ENCODE results near the gene PAX1.
A peak's percentile ranks its signal among the peaks of the same experiment; 100 is the strongest.

Gene PAX1

DNA sequence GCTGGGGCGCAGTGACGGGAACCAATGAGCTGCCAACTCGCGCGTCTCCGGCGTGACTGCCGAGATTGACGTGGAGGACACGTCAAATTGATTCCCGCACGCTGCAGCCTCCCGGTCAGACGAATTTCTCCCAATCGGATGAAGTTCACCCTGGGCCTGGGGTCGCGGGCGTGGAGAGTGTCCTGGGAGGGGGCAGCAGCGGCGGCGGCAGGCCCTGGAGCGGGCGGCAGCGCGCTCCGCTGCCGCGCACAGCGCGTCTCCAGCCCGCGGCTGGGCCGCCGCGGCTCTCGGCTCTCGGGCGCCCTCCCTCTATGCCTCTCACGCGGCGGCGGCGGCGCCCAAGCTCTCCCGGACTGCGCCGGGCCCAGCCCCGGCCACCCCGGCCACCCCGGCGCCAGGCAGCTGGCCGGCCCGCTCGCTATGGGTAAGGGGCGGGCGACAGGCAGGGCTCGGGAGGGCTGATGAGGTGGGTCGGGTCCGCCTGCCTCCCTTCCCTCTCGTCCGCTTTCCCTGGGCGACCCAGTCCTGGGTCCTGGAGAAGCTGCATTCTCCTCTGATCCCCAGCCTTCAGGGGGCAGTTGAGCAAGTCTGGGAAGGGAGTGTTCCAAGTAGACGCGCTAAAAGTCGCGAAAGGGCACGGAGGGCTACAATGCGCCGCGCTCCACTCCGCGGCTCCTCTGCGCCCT lies at the start of gene PAX1:
Gene PAX1 (plus strand): TSS at position 90 of the 686 bp plus-strand sequence. CDS start 49 bp downstream, at position 139.
- DNase-seq (ENCODE audit: low spot score) = no peak

DNA sequence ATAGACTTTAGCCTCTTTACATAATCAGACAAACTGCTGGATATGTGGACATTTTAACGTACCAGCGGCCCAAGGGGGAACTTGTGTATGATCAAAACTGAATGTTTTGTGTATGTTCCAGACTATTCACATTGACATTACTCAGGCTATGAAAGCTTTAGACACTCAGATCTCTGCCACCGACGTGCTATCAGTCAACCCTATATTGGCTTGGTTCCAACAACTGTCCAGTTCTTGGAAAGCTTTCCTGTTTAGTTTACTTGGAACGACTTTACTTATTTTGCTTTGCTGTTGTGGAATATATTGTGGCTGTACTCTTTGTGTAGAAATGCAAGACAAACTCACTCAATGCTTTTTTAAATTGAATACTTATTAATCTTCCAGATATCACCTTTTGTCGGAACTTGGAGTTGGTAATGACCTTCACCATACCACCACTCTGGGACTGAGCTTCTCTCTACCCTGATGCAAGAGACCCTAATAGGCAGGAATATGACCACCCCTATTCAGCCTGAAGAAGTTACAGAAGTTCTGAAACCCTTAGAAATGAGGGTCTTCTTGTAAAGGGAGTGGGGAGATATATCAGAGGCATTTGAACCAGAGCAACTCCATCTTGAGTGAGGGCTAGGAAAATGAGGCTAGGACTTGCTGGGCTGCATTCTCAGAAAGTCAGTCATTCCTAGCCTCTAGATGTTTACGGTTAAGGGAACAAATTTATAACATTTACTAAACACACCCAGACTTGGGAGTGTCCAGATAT lies 49.0 kb upstream of the PAX1 start:
- no peak for DNase-seq (ENCODE audit: low spot score)

DNA sequence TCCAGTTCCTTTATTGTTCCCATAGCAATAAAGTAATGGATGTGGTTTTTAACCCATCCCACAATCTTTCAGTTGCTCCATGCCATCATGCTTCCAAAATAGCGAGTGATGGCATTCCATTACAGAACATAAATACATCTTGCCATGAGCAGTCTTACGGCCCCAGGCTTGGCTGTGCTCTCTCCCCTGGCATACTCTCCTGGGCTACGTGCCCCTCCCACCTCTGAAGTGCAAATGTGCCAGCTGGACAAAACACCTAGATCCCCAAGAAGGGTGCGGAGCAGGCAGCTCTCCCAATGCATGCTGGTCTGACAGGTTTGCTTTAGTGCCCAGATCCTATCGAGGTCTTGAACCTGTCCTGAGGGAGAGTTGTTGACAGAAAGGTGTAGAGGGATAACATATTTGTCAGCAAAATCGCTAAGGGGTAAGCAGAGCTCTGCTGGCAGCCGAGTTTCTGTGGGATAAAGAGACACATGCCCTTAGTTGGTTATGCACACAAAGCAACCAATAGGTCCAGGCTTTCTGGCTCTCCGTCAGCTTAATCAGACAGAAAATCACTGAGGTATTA lies 43.9 kb upstream of the PAX1 start:
- DNase-seq (ENCODE audit: low spot score) = no peak

DNA sequence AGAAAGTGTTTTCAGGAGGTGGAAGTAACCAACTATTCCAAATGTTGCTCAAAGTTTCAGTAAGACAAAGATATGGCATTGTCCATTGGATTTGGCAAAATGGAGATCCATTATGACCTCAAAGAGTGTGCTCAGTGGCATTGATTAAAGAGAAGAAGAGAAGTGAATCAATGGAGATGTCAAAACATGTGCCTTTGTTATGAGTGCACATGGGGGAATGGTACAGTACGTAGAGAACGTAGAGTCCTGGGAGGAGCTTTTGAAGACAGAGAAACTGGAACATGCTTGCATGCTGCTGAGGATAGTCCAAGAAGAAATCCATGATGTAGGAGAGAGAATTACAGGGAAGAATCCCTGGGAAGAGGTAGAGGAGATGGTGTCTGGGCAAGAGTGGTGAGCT lies 42.0 kb upstream of the PAX1 start:
- DNase-seq (ENCODE audit: low spot score) = no peak

DNA sequence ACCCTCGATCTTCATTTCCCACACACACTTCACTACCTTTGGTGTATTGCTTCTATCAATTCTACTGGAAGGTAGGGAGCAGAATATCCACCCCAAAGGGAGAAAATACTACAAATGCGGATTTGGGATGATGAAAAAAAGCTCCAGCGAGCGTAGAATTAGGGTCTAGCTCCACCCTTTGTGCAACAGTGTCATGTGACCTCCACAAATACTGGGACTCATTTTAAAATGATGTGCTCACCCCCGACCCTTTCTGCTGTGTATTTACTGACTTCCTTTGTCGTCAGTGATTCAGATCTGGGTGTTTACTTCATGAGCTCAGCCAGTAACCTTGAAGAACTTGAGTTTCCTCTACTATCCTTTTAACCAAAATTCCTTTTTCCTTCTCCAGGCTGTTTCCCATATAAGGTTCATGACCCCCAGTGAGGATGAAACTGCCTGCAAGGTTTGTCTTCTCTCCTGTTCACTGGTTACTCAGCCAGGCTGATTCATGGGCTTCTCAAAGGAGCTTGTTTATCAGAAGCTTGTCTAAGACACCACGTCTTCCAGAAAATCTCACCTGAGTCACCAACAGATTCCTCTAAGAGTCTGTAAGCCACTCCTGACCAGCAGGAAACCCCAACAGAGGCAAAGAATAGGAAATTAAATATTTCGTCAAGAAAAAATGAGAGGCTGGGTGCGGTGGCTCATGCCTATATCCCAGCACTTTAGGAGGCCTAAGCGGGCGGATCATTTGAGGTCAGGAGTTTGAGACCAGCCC lies 39.6 kb upstream of the PAX1 start:
- DNase-seq (ENCODE audit: low spot score) = no peak

DNA sequence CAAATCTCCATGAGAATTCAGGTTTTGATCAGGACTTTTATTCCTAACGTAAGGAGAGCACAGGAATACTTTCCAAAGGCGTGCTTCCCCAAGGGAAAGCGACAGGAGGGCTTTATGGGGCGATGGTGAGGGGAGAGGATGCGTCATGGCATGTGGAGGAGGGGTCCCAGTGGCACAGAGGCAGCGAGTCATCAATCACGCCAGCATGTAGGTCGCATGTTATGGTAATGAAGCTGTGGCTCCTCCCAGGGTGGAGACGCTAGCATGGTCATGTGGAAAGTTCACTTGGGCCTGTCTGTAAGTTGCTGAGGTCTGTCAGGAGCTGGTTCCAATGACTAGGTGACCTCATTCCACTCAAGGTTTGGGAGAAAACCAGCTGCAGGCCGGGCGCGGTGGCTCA lies 35.3 kb upstream of the PAX1 start:
- no peak for DNase-seq (ENCODE audit: low spot score)

DNA sequence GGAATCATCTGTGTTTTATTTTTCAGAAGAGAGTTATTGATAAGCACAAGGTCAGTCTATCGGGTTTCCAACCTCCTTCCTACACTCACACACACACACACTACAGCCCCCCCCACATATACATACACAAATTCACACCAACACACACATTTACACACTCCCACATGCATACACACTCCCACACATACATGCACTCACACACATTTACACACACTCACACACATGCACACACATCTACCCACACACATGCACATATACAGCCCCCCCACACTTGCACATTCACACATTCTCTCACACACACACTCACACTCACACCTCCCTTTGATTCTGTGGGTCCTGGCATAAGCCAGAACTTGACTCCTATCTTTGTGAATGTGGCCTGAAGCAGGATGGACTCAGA lies 34.5 kb upstream of the PAX1 start:
- DNase-seq (ENCODE audit: low spot score) = no peak

DNA sequence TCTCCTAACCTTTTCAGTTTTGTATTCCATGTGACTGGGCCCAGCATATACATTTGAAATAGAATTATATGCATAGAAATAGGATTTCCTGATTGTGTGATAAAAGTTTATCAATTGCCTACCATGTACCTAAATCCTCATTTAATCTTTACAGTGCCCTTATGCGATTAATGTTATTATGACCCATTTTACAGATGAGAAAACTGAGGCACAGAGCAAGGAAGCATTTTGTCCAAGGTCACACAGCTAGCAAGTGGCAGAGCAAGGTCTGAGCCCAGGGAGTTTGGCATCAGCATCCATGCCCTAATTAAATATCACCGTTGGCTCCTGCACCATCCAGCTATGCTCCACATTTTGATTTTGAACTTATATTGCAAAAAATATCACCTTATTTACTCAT lies 28.2 kb upstream of the PAX1 start:
- DNase-seq (ENCODE audit: low spot score) = no peak

DNA sequence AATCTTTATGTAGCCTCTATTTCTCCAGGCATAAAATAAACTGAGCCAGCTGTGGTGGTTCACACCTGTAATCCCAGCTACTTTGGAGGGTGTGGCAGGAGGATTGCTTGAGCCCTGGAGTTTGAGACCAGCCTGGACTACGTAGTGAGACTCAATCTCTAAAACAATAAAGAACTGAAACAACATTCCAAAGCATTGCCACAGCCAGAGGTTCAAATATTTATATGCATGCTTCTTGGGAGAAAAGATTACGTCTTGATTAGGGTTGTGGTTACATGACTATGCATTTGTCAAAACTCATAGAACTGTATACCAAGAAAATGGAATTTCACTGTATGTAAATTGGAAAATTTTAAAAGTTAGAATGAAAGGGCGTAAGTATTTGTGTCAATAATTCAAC lies 27.7 kb upstream of the PAX1 start:
- no peak for DNase-seq (ENCODE audit: low spot score)

DNA sequence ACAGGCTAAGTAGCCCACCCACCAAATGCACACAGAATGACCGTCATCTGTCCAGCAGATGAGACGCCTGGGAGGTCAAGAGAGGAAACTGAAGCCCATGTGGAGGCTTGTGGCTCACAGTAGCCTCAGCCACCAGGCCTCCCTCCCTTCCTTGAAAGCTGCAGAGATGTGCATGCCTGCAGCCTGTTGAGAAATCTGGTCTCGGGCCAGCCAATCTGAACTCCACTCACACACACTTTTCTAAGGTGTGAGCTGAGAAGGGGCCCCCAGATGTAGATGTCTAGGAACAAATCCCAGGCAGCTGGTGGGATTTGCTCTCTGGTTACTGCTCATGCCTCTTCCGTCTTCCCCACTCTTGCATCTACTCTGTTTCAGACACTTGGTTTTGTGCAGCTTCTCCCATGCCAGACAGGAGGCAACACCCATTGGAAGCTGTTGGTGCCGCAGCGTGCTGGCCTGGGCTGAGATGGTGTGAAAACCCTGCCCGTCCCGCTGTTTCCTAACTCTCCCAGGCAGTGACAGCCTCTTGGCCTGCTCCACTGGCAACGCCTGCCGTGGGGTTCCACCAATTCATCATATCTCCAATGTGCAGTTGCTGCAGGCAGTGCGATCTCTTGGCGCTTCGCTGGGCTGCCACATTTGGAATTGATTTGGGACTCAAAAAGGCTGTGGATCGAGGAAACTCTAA lies 24.1 kb upstream of the PAX1 start:
- DNase-seq (ENCODE audit: low spot score) = no peak

DNA sequence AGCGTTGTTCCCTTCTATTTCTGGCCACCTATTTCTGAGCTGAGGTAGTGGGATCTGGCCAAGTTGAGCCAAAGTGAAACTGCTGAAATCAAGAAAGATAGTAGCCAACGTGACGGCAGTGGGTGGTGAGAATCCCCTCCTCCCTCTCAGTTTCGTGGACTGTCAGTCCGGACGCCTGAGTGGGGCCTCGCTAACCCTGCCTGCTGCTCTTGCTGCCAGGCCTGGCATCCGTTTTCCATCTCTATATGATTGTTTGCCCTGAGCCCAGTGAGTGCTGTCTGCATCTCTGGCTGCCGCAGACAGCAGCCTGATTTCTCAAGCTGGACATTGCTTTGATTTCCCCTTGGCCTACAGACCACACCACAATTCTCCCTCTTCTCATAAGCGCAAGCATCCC lies 23.5 kb upstream of the PAX1 start:
- no peak for DNase-seq (ENCODE audit: low spot score)

DNA sequence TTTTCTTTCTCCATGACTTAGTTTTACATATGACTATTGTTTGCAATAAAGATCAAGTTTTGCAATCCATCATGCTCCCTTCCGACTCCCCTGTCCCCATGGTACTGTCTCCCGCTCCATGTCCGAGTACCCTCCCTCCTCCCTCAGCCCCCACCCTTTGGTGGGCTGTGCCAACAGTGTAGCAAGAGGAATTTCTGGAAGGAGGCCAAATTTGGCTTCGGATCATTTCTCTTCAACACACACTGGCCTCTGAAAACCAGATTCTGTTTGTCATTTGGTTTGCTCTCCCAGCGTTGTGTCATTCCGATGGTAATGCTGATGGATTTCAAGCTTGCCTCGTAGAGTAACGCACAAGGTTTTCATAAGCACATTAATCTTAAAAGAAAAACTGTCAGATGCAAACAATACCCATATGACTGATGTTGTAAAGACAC lies 22.9 kb upstream of the PAX1 start:
- no peak for DNase-seq (ENCODE audit: low spot score)

DNA sequence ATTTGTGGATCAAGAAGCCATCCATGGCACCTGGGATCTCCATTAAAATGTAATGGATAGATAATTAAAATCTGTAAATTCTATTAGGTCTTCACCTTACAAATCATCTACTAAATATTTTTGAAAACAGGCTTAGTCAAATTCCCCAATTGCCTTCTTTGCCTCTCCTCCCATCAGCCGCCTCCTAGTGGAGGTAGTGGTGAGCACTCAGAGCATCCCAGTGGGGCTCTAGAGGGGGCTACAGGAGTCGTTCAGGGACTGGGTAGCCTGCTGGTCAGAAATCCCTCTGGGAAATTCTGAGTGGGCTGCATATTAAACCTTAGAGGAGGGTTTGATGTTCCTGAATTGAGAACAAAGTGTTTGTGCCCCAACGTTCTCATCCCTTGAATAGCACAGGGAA lies 20.8 kb upstream of the PAX1 start:
- DNase-seq (ENCODE audit: low spot score) = no peak

DNA sequence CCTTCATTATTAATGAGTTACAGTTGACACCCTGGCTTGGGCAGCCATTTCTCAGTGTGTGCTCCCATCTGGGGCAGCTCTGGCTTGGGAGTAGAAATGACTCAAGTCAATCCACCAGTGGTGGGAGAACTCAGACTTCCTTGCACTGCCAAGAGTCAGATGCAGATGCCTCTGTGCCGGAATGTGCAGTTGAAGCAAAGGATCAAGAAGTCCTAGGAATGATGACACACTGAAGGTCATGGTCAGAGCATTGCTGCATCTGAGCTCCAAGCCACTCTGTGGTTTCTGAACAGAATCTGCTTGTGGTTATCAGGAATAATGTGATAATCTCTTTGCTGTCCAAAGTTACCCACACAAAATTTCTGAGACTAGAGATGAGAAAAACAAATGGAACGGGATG lies 19.5 kb upstream of the PAX1 start:
- DNase-seq (ENCODE audit: low spot score) = no peak

DNA sequence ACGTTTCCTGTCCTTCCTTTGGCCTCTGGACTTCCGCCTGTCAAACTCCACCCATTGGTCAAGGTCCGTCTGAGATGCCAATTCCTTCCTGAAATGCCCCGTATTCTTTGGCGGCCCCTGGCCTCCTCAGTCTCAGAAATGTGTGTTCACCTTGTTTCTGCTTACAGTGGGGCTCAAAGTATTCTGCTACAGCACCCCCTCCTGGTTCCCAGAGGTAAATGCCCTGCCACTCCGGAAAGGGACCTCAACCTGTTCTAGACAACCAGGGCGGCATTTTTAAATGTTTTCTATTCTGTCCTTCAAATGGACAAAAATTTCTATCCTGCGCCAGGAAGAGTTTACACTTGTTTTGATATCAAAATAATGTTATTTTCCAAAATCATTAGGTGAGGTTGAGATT lies 12.1 kb upstream of the PAX1 start:
- no peak for DNase-seq (ENCODE audit: low spot score)

DNA sequence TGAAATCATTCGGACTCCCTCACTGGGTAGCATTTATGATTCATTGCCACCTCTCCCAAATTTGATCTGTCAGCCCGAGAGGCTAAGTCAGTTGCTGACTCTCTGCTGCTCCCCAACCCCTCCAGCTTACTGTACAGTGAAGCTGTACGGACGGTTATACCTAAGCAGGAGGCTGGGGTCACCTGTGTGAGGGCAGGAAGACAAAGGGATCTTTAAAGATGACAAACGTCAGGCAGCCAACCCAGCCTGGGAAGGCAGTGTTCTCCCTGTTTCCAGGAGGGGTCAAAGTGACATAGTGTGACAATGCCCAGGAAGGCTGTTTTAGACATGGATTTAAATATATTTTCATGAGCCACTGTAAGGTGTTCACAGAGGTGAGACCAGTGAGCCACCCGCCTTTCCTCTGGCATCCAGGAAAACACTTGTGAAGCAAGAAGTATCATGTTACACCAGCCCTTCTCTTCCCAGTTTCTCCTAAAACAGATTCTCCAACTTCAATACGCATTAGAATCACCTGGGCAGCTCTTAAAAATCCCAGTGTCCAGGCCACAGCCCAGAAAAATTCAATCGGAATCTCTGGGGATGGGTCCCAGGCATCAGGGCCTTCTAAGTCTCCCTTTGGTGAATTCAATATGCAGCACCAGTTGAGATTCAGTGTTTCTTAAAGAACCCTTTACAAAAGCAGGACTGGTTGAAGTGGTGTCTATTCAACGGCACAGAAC lies 6.8 kb upstream of the PAX1 start:
- no peak for DNase-seq (ENCODE audit: low spot score)

DNA sequence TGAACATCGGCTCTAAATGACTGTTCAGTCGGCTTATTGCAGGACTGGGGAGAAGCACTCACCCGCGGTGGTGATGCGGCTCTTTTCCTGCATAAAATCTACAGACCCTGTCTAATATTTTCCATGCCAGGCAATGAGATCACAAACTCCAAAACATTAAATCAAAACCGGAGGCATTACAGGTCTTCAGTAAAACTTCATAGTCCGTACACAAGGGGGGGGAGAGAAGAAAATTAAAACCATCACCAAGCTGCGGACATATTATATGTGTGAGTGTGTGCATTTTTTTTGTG lies 6.3 kb upstream of the PAX1 start:
- no peak for DNase-seq (ENCODE audit: low spot score)

DNA sequence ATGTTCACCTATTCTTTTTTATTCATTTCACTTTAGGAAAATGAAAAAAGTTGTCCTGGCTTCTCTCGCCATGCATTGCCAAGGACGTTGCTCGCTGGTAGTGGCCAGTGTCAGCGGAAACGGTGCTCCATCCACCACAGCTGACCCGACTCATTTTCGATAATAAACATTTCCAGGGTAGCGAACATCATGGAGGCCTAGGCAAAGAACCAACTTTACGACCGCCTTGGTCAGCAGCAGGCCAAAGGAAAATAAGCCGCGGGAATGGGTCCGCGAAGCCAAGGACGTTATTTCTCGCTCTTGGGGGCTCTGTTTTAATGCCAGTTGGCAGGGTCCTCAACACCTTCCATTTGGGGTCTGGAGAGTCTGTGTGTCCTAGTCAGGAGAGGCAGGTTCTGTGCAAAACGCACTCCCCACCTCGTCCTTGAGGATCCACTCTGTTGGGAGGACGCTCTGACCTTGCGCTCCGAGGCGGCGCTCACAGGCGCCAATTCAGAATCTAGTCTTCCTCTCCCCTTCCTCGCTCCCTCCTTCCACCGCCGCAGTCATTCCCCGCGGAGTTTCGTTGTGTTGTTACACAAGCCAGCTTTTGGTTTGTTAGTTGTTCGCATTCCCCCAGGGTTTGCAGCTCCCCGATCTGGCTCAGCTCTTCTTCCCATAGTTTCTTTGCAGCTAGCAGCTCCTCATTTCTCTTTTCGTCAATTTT lies 4.1 kb upstream of the PAX1 start:
- DNase-seq (ENCODE audit: low spot score) = no peak

DNA sequence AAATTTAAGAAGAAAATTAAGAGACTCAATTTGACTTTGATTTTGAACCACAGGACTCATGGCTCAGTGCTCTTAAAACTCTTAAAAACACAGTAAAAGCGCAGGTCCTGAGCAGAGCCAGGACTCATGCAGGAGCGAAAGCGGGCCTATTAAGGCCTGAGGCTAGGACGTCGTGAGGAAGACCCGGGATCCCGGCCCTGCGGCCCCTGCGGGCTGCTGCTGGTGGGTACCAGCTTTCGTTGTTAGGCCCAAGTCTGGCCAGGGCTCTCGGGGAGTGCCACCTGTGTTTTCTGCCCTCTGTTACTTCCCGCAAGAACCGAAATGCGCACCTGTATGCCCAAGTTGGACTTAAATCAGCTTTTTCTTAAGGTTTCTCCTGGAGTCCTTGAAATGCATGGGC lies 3.4 kb upstream of the PAX1 start:
- DNase-seq (ENCODE audit: low spot score) = no peak

DNA sequence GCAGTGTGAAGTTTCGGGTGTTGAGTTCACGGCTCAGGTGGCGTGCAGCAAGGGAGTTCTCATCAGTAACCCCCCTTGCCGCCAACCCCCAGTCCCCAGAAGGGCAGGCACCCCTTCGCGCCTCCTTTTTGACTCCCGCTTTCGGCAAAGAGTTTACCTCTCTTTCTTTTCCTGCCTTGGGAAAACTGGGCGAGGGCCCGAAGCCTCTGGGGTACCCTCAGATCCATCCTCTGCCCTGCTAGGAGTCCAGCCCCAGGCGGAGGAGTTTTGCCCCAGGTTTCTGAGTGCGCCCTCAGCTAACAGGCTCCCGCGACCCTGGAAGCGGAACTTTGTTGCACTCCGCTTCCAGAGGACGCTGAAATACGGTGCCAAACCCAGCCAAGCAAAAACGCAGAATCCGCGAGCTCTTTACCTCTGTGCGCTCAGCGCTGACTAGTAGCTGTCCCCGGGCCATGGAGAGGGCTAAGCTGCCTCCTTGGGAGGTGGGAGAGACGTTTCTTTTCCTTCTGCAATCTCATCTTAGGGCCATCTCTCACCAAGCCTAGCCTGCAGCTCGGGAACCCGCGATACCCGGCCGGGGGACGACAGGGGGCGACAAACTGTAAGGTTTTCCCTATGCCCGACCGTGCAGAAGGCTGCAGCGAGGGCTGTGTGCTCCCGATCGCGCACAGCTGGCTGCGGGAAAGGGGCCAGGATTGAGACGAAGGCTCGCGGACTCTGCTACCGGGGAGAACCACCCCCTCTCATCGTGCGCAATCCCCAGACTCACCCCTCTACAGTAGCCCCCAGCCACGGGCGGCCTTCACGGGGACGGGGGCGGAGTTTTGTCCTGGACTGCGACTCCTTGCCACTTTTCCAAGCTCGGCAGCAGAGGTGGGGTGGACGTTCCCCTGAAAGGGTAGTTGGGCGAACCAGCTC lies 2.7 kb upstream of the PAX1 start:
- DNase-seq (ENCODE audit: low spot score) = peak; percentile 29
